RWPE1 (cell line): ENCODE results near the gene RSPH6A.

Source experiments
- CTCF ChIA-PET: fragments of 350-600 bp; sonication (Branson Sonifier 250); formaldehyde crosslinking; extraction: SDS; loops from one replicate; lab custom pipeline; 2021; lab: Yijun Ruan, JAX
- POLR2A ChIA-PET: fragments of 400-600 bp; formaldehyde crosslinking; extraction: SDS; loops from one replicate; lab custom pipeline; 2020; ENCODE audit warnings: antibody characterized with exemption; ENCODE audit not compliant: low non-redundant PET; lab: Yijun Ruan, JAX
- DNase-seq: peaks from one replicate; pipeline ENCODE4 v3.0.0; 2012; ENCODE audit warnings: low spot score
- H3K27ac ChIP-seq: fragments of 450-650 bp; 2 replicates; pipeline ENCODE4 v1.5.1; 2017
- CTCF ChIP-seq: fragments of 450-650 bp; conservative IDR thresholded peaks from 2 replicates; pipeline ENCODE4 v1.5.1; 2017; ENCODE audit warnings: low read depth, mild to moderate bottlenecking

Gene RSPH6A

GRCh38 chr19:45823182-45823581 is 8.1 kb upstream of the RSPH6A start:
- POLR2A ChIA-PET, result no interaction called here
- no peak for TF ChIP-seq CTCF
- peak overlapping the region; percentile 73 for H3K27ac ChIP-seq
- no peak for DNase-seq
- CTCF ChIA-PET, result interaction anchor here (1.5 kb wide), 1 partner anchor 53 kb away, joined by 6 read pairs; no protein-coding TSS in a partner anchor

- H3K27ac ChIP-seq, result peak overlapping the region; percentile 73
Measured at GRCh38 chr19:45822716-45823115, 7.6 kb upstream of the RSPH6A start.

GRCh38 chr19:45821570-45821969 is 6.5 kb upstream of the RSPH6A start:
- H3K27ac ChIP-seq, result peak overlapping the region; percentile 70
- POLR2A ChIA-PET, result no interaction called here
- no peak for TF ChIP-seq CTCF
- CTCF ChIA-PET, result no interaction called here
- no peak for DNase-seq

More at GRCh38 chr19:45822716-45823115, 7.6 kb upstream of the RSPH6A start:
- no peak for TF ChIP-seq CTCF
- ChIA-PET POLR2A (no interaction called here), CTCF (no interaction called here)
- DNase-seq, result no peak

- POLR2A ChIA-PET, result no interaction called here
- peak overlapping the region; percentile 70 for H3K27ac ChIP-seq
- CTCF ChIA-PET, result interaction anchor here (0.6 to 1.1 kb wide), 2 partner anchors 13 to 51 kb away, joined by 4 read pairs; no protein-coding TSS in a partner anchor
- DNase-seq, result no peak
- TF ChIP-seq CTCF, result no peak
Measured at GRCh38 chr19:45821103-45821521, 6.0 kb upstream of the RSPH6A start.

- DNase-seq, result no peak
- peak overlapping the region; percentile 70 for H3K27ac ChIP-seq
- no peak for TF ChIP-seq CTCF
- ChIA-PET POLR2A (interaction anchor here (0.6 kb wide), 1 partner anchor 869 kb away, joined by 3 read pairs; no protein-coding TSS in a partner anchor), CTCF (interaction anchor here (0.6 to 1.1 kb wide), 2 partner anchors 13 to 51 kb away, joined by 4 read pairs; no protein-coding TSS in a partner anchor)
Measured at GRCh38 chr19:45820413-45821102, 5.5 kb upstream of the RSPH6A start.

- ChIA-PET CTCF (no interaction called here), POLR2A (no interaction called here)
- TF ChIP-seq CTCF, result no peak
- H3K27ac ChIP-seq, result peak overlapping the region; percentile 70
- no peak for DNase-seq
Measured at GRCh38 chr19:45819769-45820168, 4.7 kb upstream of the RSPH6A start.
